ENCODE results near the gene APOF.
"Not testable (repeated sequence)": the region's sequence is repeated elsewhere in the genome, so short reads cannot be mapped to it uniquely, and the experiment has no call there.

The APOF gene

GRCh38 chr12:56361487-56362129 is 1.0 kb downstream of the APOF start:
- no peak for DNase-seq

GRCh38 chr12:56359851-56360767 is 2.5 kb downstream of the APOF start, which contains the start of gene STAT2:
Gene STAT2 (minus strand): TSS chr12:56360107. CDS start chr12:56356571, 3,536 bp downstream.
- DNase-seq: peak; percentile 99

- DNase-seq: no peak
Measured at GRCh38 chr12:56358836-56359532, 3.7 kb downstream of the APOF start.

DNA sequence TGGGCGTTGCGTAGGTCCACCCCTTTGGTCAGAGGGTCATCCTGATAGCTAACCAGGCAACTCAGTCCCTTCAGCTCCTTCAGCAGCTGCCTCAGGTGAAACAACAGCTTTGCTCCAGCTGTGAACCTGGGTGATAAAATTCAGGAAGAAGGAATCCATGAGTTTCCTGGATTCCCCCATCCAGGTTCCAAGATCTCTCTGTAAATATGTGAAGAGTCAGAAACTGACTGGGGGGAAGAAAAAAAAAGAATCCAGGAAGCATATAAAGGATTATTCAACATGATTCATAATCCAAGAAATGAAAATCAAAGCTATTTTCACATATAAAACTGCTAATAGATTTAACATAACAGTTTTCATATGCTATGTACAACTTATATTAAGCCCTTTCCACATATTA is 11.3 kb downstream of the APOF start:
- DNase-seq: no peak

DNA sequence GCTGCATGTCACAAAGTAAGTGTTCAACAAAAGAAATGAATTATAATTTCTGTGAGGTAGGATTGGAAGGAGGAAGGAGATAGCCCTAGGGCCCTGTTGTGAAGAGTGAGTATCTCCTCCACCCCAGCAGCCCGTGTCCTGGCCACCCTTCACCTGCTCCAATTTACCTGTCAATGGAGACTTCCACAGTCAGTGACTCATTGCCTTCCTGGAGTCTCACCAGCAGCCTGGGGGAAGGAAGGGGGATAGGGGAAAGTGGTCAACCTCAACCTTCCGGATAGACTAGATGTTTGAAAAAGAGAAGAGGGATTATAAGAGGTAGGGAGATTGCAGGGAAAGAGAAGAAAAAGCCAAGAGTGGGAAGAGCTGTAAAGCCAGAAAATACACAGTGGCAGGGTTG is 12.0 kb downstream of the APOF start:
- DNase-seq: no peak

GRCh38 chr12:56348776-56349175 is 13.9 kb downstream of the APOF start:
- no peak for DNase-seq

DNA sequence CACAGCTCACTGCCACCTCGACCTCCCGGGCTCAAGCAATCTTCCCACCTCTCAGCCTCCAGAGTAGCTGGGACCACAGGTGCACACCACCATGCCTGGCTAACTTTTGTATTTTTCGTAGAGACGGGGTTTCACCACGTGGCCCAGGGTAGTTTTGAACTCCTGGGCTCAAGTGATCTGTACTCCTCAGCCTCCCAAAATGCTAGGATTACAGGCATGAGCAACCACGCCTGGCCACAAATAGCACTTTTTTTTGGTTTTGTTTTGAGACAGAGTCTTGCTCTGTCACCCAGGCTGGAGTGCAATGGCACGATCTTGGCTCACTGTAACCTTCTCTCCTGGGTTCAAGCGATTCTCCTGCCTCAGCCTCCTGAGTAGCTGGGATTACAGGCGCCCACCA is 15.4 kb downstream of the APOF start:
- DNase-seq: not testable (repeated sequence)

DNA sequence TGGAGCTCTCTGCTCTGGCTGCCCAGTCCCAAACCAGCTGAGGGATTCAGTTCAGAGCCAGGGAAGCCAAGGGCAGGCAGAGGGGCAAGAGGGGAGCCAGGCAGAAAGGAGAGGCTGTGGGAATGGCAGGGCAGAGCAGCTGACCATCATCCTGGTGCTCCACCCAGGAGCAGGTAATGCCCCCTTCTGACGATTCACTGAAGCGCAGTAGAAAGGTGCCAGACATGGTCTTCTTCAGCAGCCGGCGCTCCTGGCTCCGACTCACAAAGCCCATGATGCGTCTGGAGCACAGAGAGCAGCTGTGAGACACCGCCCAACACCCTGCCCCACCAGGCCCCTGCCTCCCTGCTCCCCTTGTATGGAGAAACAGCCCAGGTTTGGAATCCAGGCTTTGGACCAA is 16.0 kb downstream of the APOF start:
- no peak for DNase-seq

- DNase-seq: not testable (repeated sequence)
Measured at GRCh38 chr12:56342290-56342689, 20.4 kb downstream of the APOF start.

DNA sequence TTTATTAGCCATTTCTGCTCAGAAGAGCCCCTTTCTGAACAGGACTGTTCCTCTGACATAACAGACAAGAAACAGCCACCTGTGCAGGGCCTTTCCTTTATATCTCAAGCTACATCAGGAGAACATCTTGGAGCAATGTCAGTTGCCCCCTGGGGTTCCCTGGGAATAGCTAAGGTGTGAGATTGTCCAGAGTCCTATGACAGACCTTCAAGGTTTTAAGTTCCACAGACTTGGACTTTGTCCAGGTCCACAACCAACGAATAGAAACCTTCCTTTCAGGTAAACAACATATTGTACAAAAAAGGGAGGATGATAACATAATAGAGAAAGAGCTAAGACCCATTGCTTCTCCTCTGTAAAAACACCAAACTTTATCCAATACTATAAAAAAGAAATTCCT is 21.0 kb downstream of the APOF start:
- DNase-seq: no peak

DNA sequence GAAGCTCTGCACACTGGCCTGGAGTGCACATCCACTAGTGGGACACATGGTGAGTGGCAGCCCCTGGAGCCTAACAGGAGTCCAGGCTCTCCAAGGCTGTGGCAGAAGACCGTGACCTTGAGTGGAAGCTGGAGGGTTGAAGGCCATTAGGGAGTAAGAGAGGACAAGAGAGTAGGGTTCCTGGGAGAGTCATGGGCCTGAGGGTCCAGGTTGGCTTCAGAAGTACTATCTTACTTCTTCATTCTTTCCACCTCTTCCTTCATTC is 23.6 kb downstream of the APOF start:
- no peak for DNase-seq

- DNase-seq: peak; percentile 79
Measured at GRCh38 chr12:56338308-56339157, 24.1 kb downstream of the APOF start, which contains the start of gene IL23A. Gene IL23A (plus strand): TSS chr12:56338884. CDS start chr12:56339045, 161 bp downstream.

GRCh38 chr12:56337753-56338251 is 24.9 kb downstream of the APOF start:
- no peak for DNase-seq

- DNase-seq: no peak
Measured at GRCh38 chr12:56336361-56337167, 26.1 kb downstream of the APOF start.

DNA sequence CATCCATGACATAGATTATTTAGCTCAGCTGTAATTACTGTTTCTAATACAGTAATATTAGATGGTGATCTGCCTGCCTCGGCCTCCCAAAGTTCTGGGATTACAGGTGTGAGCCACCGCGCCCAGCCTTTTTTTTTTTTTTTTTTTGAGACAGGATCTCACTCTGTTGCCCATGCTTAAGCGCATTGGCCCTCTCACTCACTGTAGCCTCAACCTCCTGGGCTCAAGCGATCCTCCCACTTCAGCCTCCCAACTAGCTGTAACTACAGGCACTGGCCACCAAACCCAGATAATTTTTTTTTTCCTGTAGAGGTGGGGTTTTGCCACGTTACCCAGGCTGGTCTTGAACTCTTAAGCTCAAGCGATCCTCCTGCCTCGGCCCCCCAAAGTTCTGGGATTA is 27.1 kb downstream of the APOF start:
- not testable (repeated sequence) for DNase-seq

DNA sequence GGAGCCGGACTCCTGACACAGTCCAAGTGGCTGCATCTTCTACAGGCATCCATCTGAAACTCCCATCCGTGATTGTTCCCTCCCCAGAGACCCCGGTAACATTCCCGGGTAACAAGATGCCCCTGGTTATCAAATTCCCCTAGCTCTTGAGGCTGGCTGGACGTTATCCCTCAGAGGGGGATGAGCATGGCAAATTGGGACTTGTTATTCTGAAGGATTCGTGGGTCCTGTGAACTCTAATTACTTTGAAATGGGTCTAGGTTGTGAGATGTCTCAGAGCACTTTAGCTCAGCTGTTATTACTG is 28.2 kb downstream of the APOF start:
- no peak for DNase-seq

DNA sequence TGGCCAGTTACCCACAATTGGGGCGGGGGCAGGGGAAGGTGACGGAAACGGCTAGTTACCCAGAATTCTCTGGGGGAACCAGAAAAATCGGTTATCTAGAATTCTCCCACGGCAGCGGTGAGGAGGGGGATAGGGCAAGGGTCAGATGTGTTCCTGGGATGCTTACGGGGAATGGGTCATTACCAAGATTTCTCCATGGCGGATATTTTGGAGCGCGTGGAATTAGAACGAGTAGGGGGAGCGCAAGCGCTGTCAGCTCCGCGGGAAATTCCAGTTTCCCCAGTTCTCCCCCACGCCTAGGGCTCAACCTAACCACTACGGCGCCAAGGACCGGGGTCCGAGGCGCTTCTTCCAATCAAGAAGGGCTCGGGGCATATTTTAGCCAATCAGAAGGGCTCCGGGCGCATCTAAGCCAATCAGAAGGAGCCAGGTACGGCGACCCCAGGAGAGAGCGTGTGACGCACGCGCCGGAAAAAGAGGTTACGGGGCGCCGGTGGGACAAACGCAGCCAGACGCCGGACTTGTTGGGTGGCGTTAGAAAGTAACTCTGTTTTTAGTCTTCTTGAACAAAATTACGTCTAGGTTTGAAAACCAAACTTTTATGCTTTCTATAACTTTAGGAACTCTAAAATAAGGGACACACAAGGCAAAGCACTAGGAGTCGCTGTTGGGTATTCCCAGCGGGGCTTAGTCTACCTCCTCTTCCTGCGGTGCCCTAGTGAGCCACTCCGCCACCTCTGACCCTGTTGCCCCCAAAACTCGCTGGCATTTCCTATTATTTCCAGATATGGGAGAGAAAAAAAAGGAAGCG is 28.8 kb downstream of the APOF start, which contains the start of gene PAN2:
Gene PAN2 (minus strand): TSS at position 322 of the 811 bp plus-strand sequence. CDS start 906 bp downstream, outside the sequence.
- peak; percentile 87 for DNase-seq

DNA sequence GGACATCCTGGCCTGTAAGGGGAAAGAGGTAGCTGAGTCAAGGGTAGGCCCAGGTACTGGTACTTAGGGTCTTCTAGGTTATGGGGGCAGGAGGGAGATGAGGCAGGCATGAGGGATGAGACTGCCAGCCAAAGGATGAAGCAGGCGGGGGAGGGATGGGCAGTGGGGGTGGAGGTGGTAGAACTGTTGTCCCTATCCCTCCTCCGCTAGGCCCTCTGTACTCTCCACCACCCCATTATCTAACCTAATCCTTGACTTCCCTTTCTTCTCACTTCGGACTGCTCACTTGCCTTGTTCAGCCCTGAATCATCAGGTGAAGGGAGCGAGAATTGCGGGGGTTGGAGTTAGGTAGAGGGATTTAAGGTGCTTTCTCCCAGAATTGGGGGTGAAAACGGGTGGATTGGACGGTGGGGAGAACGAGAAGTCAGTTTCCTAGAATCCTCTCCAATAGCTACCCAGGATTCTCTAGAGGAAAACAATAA is 29.4 kb downstream of the APOF start:
- DNase-seq: peak; percentile 12

GRCh38 chr12:56332512-56333196 is 30.0 kb downstream of the APOF start:
- DNase-seq: no peak

GRCh38 chr12:56330936-56331490 is 31.6 kb downstream of the APOF start:
- no peak for DNase-seq
